Duodenal mucosa (tissue), 2 donors: ENCODE results near the gene CELA3B.
"Not testable (repeated sequence)": the region's sequence is repeated elsewhere in the genome, so short reads cannot be mapped to it uniquely, and the experiment has no call there.

ENCODE experiments used
- H3K27ac ChIP-seq: one replicate; pipeline ENCODE4 v1.7.0; 2013; ENCODE audit warnings: low read depth, low read length
- H3K27me3 ChIP-seq, 2 donors: one replicate each; pipeline ENCODE4 v1.7.0; 2013; ENCODE audit warnings: low read length in 2 of 2, control low read depth in 1 of 2; ENCODE audit not compliant: insufficient read depth in 2 of 2, control insufficient read depth in 1 of 2
- H3K36me3 ChIP-seq, 2 donors: one replicate each; pipeline ENCODE4 v1.7.0; 2013; ENCODE audit warnings: low read length in 2 of 2, control low read depth in 1 of 2; ENCODE audit not compliant: insufficient read depth in 2 of 2, control insufficient read depth in 1 of 2
- H3K4me1 ChIP-seq, 2 donors: one replicate each; pipeline ENCODE4 v1.7.0; 2013; ENCODE audit warnings: low read length in 2 of 2, control low read depth in 1 of 2; ENCODE audit not compliant: insufficient read depth in 2 of 2, control insufficient read depth in 1 of 2
- H3K4me3 ChIP-seq, 2 donors: one replicate each; pipeline ENCODE4 v1.7.0; 2013; ENCODE audit warnings: low read length in 2 of 2, low read depth in 1 of 2
- H3K9ac ChIP-seq, 2 donors: one replicate each; pipeline ENCODE4 v1.7.0; 2013; ENCODE audit warnings: low read length in 2 of 2, low read depth in 1 of 2
- H3K9me3 ChIP-seq, 2 donors: one replicate each; pipeline ENCODE4 v1.7.0; 2013; ENCODE audit warnings: low read length in 2 of 2, control low read depth in 1 of 2; ENCODE audit not compliant: control insufficient read depth in 1 of 2

The CELA3B gene

GRCh38 chr1:21997891-21998623 is 21.2 kb downstream of the CELA3B start:
- not testable (repeated sequence) for H3K4me3 ChIP-seq, H3K4me1 ChIP-seq, H3K9ac ChIP-seq, H3K27me3 ChIP-seq, H3K27ac ChIP-seq, H3K9me3 ChIP-seq, H3K36me3 ChIP-seq

GRCh38 chr1:21998624-21999294 is 21.9 kb downstream of the CELA3B start:
- not testable (repeated sequence) for H3K4me3 ChIP-seq, H3K27me3 ChIP-seq, H3K27ac ChIP-seq, H3K9me3 ChIP-seq, H3K36me3 ChIP-seq, H3K9ac ChIP-seq, H3K4me1 ChIP-seq

- H3K4me1 ChIP-seq, H3K27ac ChIP-seq, H3K27me3 ChIP-seq, H3K9ac ChIP-seq, H3K4me3 ChIP-seq, H3K9me3 ChIP-seq, H3K36me3 ChIP-seq: not testable (repeated sequence)
Measured at GRCh38 chr1:21999645-22000044, 22.8 kb downstream of the CELA3B start.

- H3K27ac ChIP-seq = no peak within 1 kb of the TSS
- no peaks in the 10 kb centered on the region for H3K9me3 ChIP-seq
Measured at GRCh38 chr1:22001409-22001808, 24.6 kb downstream of the CELA3B start, which contains the start of gene CELA3A. Gene CELA3A (plus strand): TSS chr1:22001657. CDS start chr1:22001675, 18 bp downstream.

GRCh38 chr1:22002461-22002860 is 25.6 kb downstream of the CELA3B start:
- not testable (repeated sequence) for H3K4me1 ChIP-seq, H3K27ac ChIP-seq

More at GRCh38 chr1:22001409-22001808, 24.6 kb downstream of the CELA3B start, which contains the start of gene CELA3A:
- no peaks in the 10 kb centered on the region for H3K27me3 ChIP-seq
- no peaks in the 10 kb centered on the region for H3K36me3 ChIP-seq
- H3K4me1 ChIP-seq = no peaks in the 10 kb centered on the region
- no peak within 1 kb of the TSS for H3K4me3 ChIP-seq
- no peak within 1 kb of the TSS for H3K9ac ChIP-seq

GRCh38 chr1:22002875-22003274 is 26.1 kb downstream of the CELA3B start:
- not testable (repeated sequence) for H3K36me3 ChIP-seq, H3K27me3 ChIP-seq, H3K4me3 ChIP-seq, H3K9me3 ChIP-seq, H3K9ac ChIP-seq, H3K4me1 ChIP-seq, H3K27ac ChIP-seq

More at GRCh38 chr1:22002461-22002860, 25.6 kb downstream of the CELA3B start:
- not testable (repeated sequence) for H3K9me3 ChIP-seq, H3K9ac ChIP-seq, H3K4me3 ChIP-seq, H3K27me3 ChIP-seq, H3K36me3 ChIP-seq

GRCh38 chr1:22003959-22004358 is 27.1 kb downstream of the CELA3B start:
- H3K36me3 ChIP-seq, H3K27me3 ChIP-seq, H3K9ac ChIP-seq, H3K27ac ChIP-seq, H3K9me3 ChIP-seq, H3K4me3 ChIP-seq, H3K4me1 ChIP-seq: not testable (repeated sequence)

- not testable (repeated sequence) for H3K27ac ChIP-seq, H3K27me3 ChIP-seq, H3K9ac ChIP-seq, H3K9me3 ChIP-seq, H3K4me3 ChIP-seq, H3K4me1 ChIP-seq, H3K36me3 ChIP-seq
Measured at GRCh38 chr1:22005261-22006149, 28.7 kb downstream of the CELA3B start.

GRCh38 chr1:22006736-22007135 is 29.9 kb downstream of the CELA3B start:
- H3K9ac ChIP-seq, H3K27ac ChIP-seq, H3K36me3 ChIP-seq, H3K4me1 ChIP-seq, H3K27me3 ChIP-seq, H3K4me3 ChIP-seq, H3K9me3 ChIP-seq: not testable (repeated sequence)

- not testable (repeated sequence) for H3K9me3 ChIP-seq, H3K4me1 ChIP-seq, H3K36me3 ChIP-seq, H3K27ac ChIP-seq, H3K9ac ChIP-seq, H3K4me3 ChIP-seq, H3K27me3 ChIP-seq
Measured at GRCh38 chr1:22007262-22007661, 30.4 kb downstream of the CELA3B start.
